ENCODE measurements around the gene HEPACAM. TPM values are rescaled to one million over a fixed set of nuclear protein-coding genes. Genes with fewer than 3 reads are reported as not detected.

Gene HEPACAM
- total RNA-seq, 3 donors from 2014 or later: not detected

Other genes with a start within 250 kb of the HEPACAM start
- gene NRGN, start 196.1 kb downstream of the HEPACAM start, total RNA-seq: 1 to 10 TPM; 1.2 to 2.4 (median 1.6) TPM
- gene VSIG2, start 183.8 kb downstream of the HEPACAM start, total RNA-seq: not detected
- under 1 TPM; 0.40 to 0.66 (median 0.65) TPM for gene ESAM, start 173.8 kb downstream of the HEPACAM start, total RNA-seq
- 10 to 100 TPM in 1 of 3 donors, 1 to 10 TPM in 2; 9.0 to 10.2 (median 9.2) TPM for gene MSANTD2, start 135.6 kb downstream of the HEPACAM start, total RNA-seq
- gene ROBO3, start 70.6 kb downstream of the HEPACAM start, total RNA-seq: 10 to 100 TPM in 2 of 3 donors, 1 to 10 TPM in 1; 9.7 to 11.6 (median 10.4) TPM
- not detected for gene ROBO4, start 38.2 kb downstream of the HEPACAM start, total RNA-seq
- not detected for gene HEPN1, start 16.8 kb downstream of the HEPACAM start, total RNA-seq
- 1 to 10 TPM; 1.4 to 1.6 (median 1.4) TPM for gene CCDC15, start 18.2 kb upstream of the HEPACAM start, total RNA-seq
- gene SLC37A2, start 127.3 kb upstream of the HEPACAM start, total RNA-seq: under 1 TPM; 0.13 to 0.21 (median 0.14) TPM
- 10 to 100 TPM; 10.6 to 13.1 (median 12.3) TPM for gene TMEM218, start 175.6 kb upstream of the HEPACAM start, total RNA-seq
- gene PKNOX2, start 228.7 kb upstream of the HEPACAM start, total RNA-seq: under 1 TPM in 1 of 3 donors, not detected in 2; 0.38 TPM

All from activated T-cell treated with anti-CD3 and anti-CD28 coated beads, Interleukin-2, amount 50 U/mL, for 4 hours (primary cell).